NCI-H1417 (cell line): ENCODE results near the gene FAM83G.
"Not testable (repeated sequence)": the region's sequence is repeated elsewhere in the genome, so short reads cannot be mapped to it uniquely, and the experiment has no call there.

Experiments
- DNase-seq, 3 experiments: peaks; one replicate each; lab custom pipeline; 2025; lab: John Stamatoyannopoulos, UW

The FAM83G gene

GRCh38 chr17:19022747-19023146 lies 18.2 kb upstream of the FAM83G start:
- DNase-seq = no peak

- DNase-seq = no peak
Measured at GRCh38 chr17:19022128-19022527, 17.6 kb upstream of the FAM83G start.

GRCh38 chr17:19021622-19022083 lies 17.1 kb upstream of the FAM83G start:
- DNase-seq = no peak

- not testable (repeated sequence) for DNase-seq
Measured at GRCh38 chr17:19021011-19021621, 16.6 kb upstream of the FAM83G start.

- DNase-seq = no peak
Measured at GRCh38 chr17:19020016-19020415, 15.5 kb upstream of the FAM83G start.

GRCh38 chr17:19019041-19019941 lies 14.7 kb upstream of the FAM83G start:
- DNase-seq = peak in 2 of 3 experiments; percentile 20 to 33

- DNase-seq = no peak
Measured at GRCh38 chr17:19018600-19018950, 14.0 kb upstream of the FAM83G start.

GRCh38 chr17:19017804-19018599 lies 13.4 kb upstream of the FAM83G start:
- peak in 2 of 3 experiments; percentile 1 to 7 for DNase-seq

- DNase-seq = no peak
Measured at GRCh38 chr17:19017401-19017800, 12.8 kb upstream of the FAM83G start.

- no peak for DNase-seq
Measured at GRCh38 chr17:19016881-19017280, 12.3 kb upstream of the FAM83G start.

GRCh38 chr17:19016297-19016696 lies 11.7 kb upstream of the FAM83G start:
- DNase-seq = no peak

GRCh38 chr17:19015428-19015827 lies 10.9 kb upstream of the FAM83G start:
- DNase-seq = no peak

GRCh38 chr17:19014628-19015215 lies 10.2 kb upstream of the FAM83G start:
- no peak for DNase-seq

GRCh38 chr17:19013806-19014627 lies 9.5 kb upstream of the FAM83G start:
- no peak for DNase-seq

GRCh38 chr17:19013226-19013625 lies 8.7 kb upstream of the FAM83G start:
- DNase-seq = no peak

- no peak for DNase-seq
Measured at GRCh38 chr17:19012171-19013080, 7.9 kb upstream of the FAM83G start.

GRCh38 chr17:19011581-19011980 lies 7.0 kb upstream of the FAM83G start:
- DNase-seq = no peak

GRCh38 chr17:19010729-19011505 lies 6.4 kb upstream of the FAM83G start:
- no peak for DNase-seq

GRCh38 chr17:19009970-19010369 lies 5.4 kb upstream of the FAM83G start:
- DNase-seq = no peak
